Upper lobe of right lung (tissue), 1 donor: ENCODE data around the gene VSIG2. TPM values are rescaled to one million over a fixed set of nuclear protein-coding genes. Genes with fewer than 3 reads are reported as not detected.

Experiments used
- ATAC-seq: fragments of 200-7000 bp; cut with Tn5 transposase; one replicate; pipeline ENCODE4 v1.9.1; 2020; ENCODE audit warnings: mild to moderate bottlenecking, moderate library complexity
- DNase-seq: peaks from one replicate; pipeline ENCODE4 v3.0.0-alpha.2; 2020
- H3K27ac ChIP-seq: fragments of 200-600 bp; one replicate; pipeline ENCODE4 v1.8.0; 2022
- H3K27me3 ChIP-seq: fragments of 200-600 bp; one replicate; pipeline ENCODE4 v1.8.0; 2022; ENCODE audit warnings: mild to moderate bottlenecking
- H3K36me3 ChIP-seq: fragments of 200-600 bp; one replicate; pipeline ENCODE4 v1.8.0; 2022
- H3K4me1 ChIP-seq: fragments of 200-600 bp; one replicate; pipeline ENCODE4 v1.8.0; 2022
- H3K4me3 ChIP-seq: fragments of 200-600 bp; one replicate; pipeline ENCODE4 v1.8.0; 2022; ENCODE audit warnings: mild to moderate bottlenecking
- H3K9me3 ChIP-seq: fragments of 200-600 bp; one replicate; pipeline ENCODE4 v1.8.0; 2022
- CTCF ChIP-seq: fragments of 200-600 bp; IDR thresholded peaks from one replicate; pipeline ENCODE4 v1.8.0; 2022; ENCODE audit warnings: antibody characterized with exemption
- intact Hi-C: fragments of 100-400 bp; cut with DNase I; formaldehyde crosslinking; loops from one replicate; pipeline ENCODE4 v1.11.0; 2022
- total RNA-seq: library from RNA; stranded (reverse); fragmentation: NEBNext Ultra II Directional; extraction: Animal tissue kit (Norgen Biotek cat#: 25700); gene quantifications from one replicate; pipeline ENCODE4 v1.2.1, GENCODE V29; 2021
- donor health status: DM: no; HTN: yes; CAD: no; lungs with severe emphysema.

The VSIG2 gene
- total RNA-seq, 1 donor from 2014 or later, result 40.1 TPM

- DNase-seq, result no peak
- intact Hi-C loops, result no loop called here
- ATAC-seq, result no peak
- Histone ChIP-seq H3K27ac (no peak overlapping the region), H3K4me1 (peaks cover 3% of the 10 kb centered on the region), H3K9me3 (no peaks in the 10 kb centered on the region), H3K4me3 (no peak overlapping the region), H3K36me3 (no peaks in the 10 kb centered on the region), H3K27me3 (peaks cover 5% of the 10 kb centered on the region)
- TF ChIP-seq CTCF, result no peak
These were observed 39.7 kb downstream of the VSIG2 start for GRCh38 chr11:124712392-124712791.

- Histone ChIP-seq H3K27me3 (no peaks in the 10 kb centered on the region), H3K4me1 (no peaks in the 10 kb centered on the region), H3K36me3 (no peaks in the 10 kb centered on the region), H3K4me3 (no peak overlapping the region), H3K27ac (no peak overlapping the region), H3K9me3 (no peaks in the 10 kb centered on the region)
- no peak for TF ChIP-seq CTCF
- DNase-seq (no peak), ATAC-seq (no peak)
- intact Hi-C loops, result no loop called here
These were observed 44.2 kb downstream of the VSIG2 start for GRCh38 chr11:124707829-124708228.

- Histone ChIP-seq H3K27ac (no peak overlapping the region), H3K9me3 (no peaks in the 10 kb centered on the region), H3K27me3 (no peaks in the 10 kb centered on the region), H3K36me3 (no peaks in the 10 kb centered on the region), H3K4me3 (no peak overlapping the region), H3K4me1 (no peaks in the 10 kb centered on the region)
- no peak for TF ChIP-seq CTCF
- ATAC-seq (no peak), DNase-seq (no peak)
- intact Hi-C loops, result no loop called here
These were observed 52.0 kb downstream of the VSIG2 start for GRCh38 chr11:124700028-124700427.

GRCh38 chr11:124699547-124699946 lies 52.5 kb downstream of the VSIG2 start:
- H3K27ac ChIP-seq, result no peak overlapping the region
- no peak overlapping the region for H3K4me3 ChIP-seq
- H3K9me3 ChIP-seq, result no peaks in the 10 kb centered on the region
- H3K36me3 ChIP-seq, result no peaks in the 10 kb centered on the region
- H3K4me1 ChIP-seq, result no peaks in the 10 kb centered on the region
- no peak for ATAC-seq
- TF ChIP-seq CTCF, result no peak
- intact Hi-C loops, result no loop called here
- H3K27me3 ChIP-seq, result no peaks in the 10 kb centered on the region
- no peak for DNase-seq

Other genes starting within 250 kb of the VSIG2 start
- gene OR8B12, start 208.6 kb downstream of the VSIG2 start, total RNA-seq, result not detected
- not detected for gene OR8A1, start 182.3 kb downstream of the VSIG2 start, total RNA-seq
- not detected for gene PANX3, start 140.8 kb downstream of the VSIG2 start, total RNA-seq
- gene TBRG1, start 129.4 kb downstream of the VSIG2 start, total RNA-seq, result 44.9 TPM
- gene SIAE, start 78.5 kb downstream of the VSIG2 start, total RNA-seq, result 41.6 TPM
- gene SPA17, start 78.4 kb downstream of the VSIG2 start, total RNA-seq, result 4.8 TPM
- 79.9 TPM for gene NRGN, start 12.3 kb downstream of the VSIG2 start, total RNA-seq
- 164 TPM for gene ESAM, start 10.0 kb upstream of the VSIG2 start, total RNA-seq
- 13.3 TPM for gene MSANTD2, start 48.2 kb upstream of the VSIG2 start, total RNA-seq
- gene ROBO3, start 113.2 kb upstream of the VSIG2 start, total RNA-seq, result 12.6 TPM
- 75.0 TPM for gene ROBO4, start 145.6 kb upstream of the VSIG2 start, total RNA-seq
- gene HEPN1, start 167.0 kb upstream of the VSIG2 start, total RNA-seq, result not detected
- 0.14 TPM for gene HEPACAM, start 183.8 kb upstream of the VSIG2 start, total RNA-seq
- gene CCDC15, start 201.9 kb upstream of the VSIG2 start, total RNA-seq, result 1.5 TPM